Measurements from ENCODE around the gene LRMDA.

LRMDA gene

GRCh38 chr10:75851580-75852345 is 420.3 kb downstream of the LRMDA start:
- Histone ChIP-seq H3K4me3 (ENCODE audit: low read length, poor library complexity, severe bottlenecking) (no peak overlapping the region), H4K20me1 (ENCODE audit: insufficient read depth, low read length, poor library complexity, severe bottlenecking) (no peaks in the 10 kb centered on the region), H2AFZ (ENCODE audit: low read length) (no peak overlapping the region), H3K9me2 (replicated peaks; ENCODE audit: low read depth, low read length) (no peaks in the 10 kb centered on the region), H3K36me3 (ENCODE audit: insufficient read depth, low read length) (no peaks in the 10 kb centered on the region), H3F3A (ENCODE audit: low read depth) (no peaks in the 10 kb centered on the region), H3K79me2 (ENCODE audit: insufficient read depth, low read length) (no peaks in the 10 kb centered on the region), H3K4me1 (ENCODE audit: insufficient read depth, low read length, poor library complexity, severe bottlenecking) (no peaks in the 10 kb centered on the region), H3K9ac (ENCODE audit: low read depth, low read length, poor library complexity, severe bottlenecking) (no peak overlapping the region), H3K4me2 (ENCODE audit: low read depth, low read length, poor library complexity, severe bottlenecking) (no peak overlapping the region), H3K9me3 (ENCODE audit: insufficient read depth, low read depth, low read length) (no peaks in the 10 kb centered on the region), H3K27me3 (ENCODE audit: insufficient read depth, low read length, poor library complexity, severe bottlenecking) (no peaks in the 10 kb centered on the region)
- TF ChIP-seq EZH2phosphoT487 (IDR thresholded peaks at IDR 0.05; ENCODE audit: borderline replicate concordance) (no peak), CTCF (conservative IDR thresholded peaks at IDR 0.05; ENCODE audit: low read length) (no peak)

GRCh38 chr10:75852851-75853484 is 421.5 kb downstream of the LRMDA start:
- no peak overlapping the region for H3K4me2 ChIP-seq (ENCODE audit: low read depth, low read length, poor library complexity, severe bottlenecking)
- H2AFZ ChIP-seq (ENCODE audit: low read length): peak overlapping the region; percentile 81
- no peaks in the 10 kb centered on the region for H3K9me3 ChIP-seq (ENCODE audit: insufficient read depth, low read depth, low read length)

GRCh38 chr10:75857269-75857846 is 425.9 kb downstream of the LRMDA start:
- TF ChIP-seq EZH2phosphoT487 (IDR thresholded peaks at IDR 0.05; ENCODE audit: borderline replicate concordance): no peak
- no peak for TF ChIP-seq CTCF (conservative IDR thresholded peaks at IDR 0.05; ENCODE audit: low read length)
- Histone ChIP-seq H3K4me3 (ENCODE audit: low read length, poor library complexity, severe bottlenecking) (no peak overlapping the region), H3K4me2 (ENCODE audit: low read depth, low read length, poor library complexity, severe bottlenecking) (no peak overlapping the region), H3K79me2 (ENCODE audit: insufficient read depth, low read length) (no peaks in the 10 kb centered on the region), H3K9me2 (replicated peaks; ENCODE audit: low read depth, low read length) (no peaks in the 10 kb centered on the region), H3K36me3 (ENCODE audit: insufficient read depth, low read length) (no peaks in the 10 kb centered on the region), H3K9ac (ENCODE audit: low read depth, low read length, poor library complexity, severe bottlenecking) (no peak overlapping the region), H3K9me3 (ENCODE audit: insufficient read depth, low read depth, low read length) (no peaks in the 10 kb centered on the region), H3F3A (ENCODE audit: low read depth) (no peaks in the 10 kb centered on the region), H2AFZ (ENCODE audit: low read length) (no peak overlapping the region), H3K4me1 (ENCODE audit: insufficient read depth, low read length, poor library complexity, severe bottlenecking) (no peaks in the 10 kb centered on the region), H4K20me1 (ENCODE audit: insufficient read depth, low read length, poor library complexity, severe bottlenecking) (no peaks in the 10 kb centered on the region), H3K27me3 (ENCODE audit: insufficient read depth, low read length, poor library complexity, severe bottlenecking) (no peaks in the 10 kb centered on the region)

More at GRCh38 chr10:75852851-75853484, 421.5 kb downstream of the LRMDA start:
- Histone ChIP-seq H3K79me2 (ENCODE audit: insufficient read depth, low read length) (no peaks in the 10 kb centered on the region), H3F3A (ENCODE audit: low read depth) (no peaks in the 10 kb centered on the region), H3K27me3 (ENCODE audit: insufficient read depth, low read length, poor library complexity, severe bottlenecking) (no peaks in the 10 kb centered on the region), H3K36me3 (ENCODE audit: insufficient read depth, low read length) (no peaks in the 10 kb centered on the region), H3K9ac (ENCODE audit: low read depth, low read length, poor library complexity, severe bottlenecking) (peak overlapping the region; percentile 5), H3K9me2 (replicated peaks; ENCODE audit: low read depth, low read length) (no peaks in the 10 kb centered on the region), H3K4me3 (ENCODE audit: low read length, poor library complexity, severe bottlenecking) (no peak overlapping the region), H4K20me1 (ENCODE audit: insufficient read depth, low read length, poor library complexity, severe bottlenecking) (no peaks in the 10 kb centered on the region), H3K4me1 (ENCODE audit: insufficient read depth, low read length, poor library complexity, severe bottlenecking) (no peaks in the 10 kb centered on the region)
- peak; percentile 71 for TF ChIP-seq CTCF (conservative IDR thresholded peaks at IDR 0.05; ENCODE audit: low read length)
- no peak for TF ChIP-seq EZH2phosphoT487 (IDR thresholded peaks at IDR 0.05; ENCODE audit: borderline replicate concordance)

Measured in Loucy (cell line).